Sigmoid colon (tissue), 7 donors: Measurements from ENCODE around the gene RAD51D. TPM values are rescaled to one million over a fixed set of nuclear protein-coding genes. Genes with fewer than 3 reads are reported as not detected.

Experiments used
- DNase-seq: peaks from one replicate; pipeline ENCODE4 v3.0.0-alpha.2; 2019
- H3K27ac ChIP-seq, 4 donors: fragments of 200-600 bp; sonication (generic); one replicate each; pipeline ENCODE4 v1.5.1; 2016 to 2019; ENCODE audit warnings: mild to moderate bottlenecking in 1 of 4
- H3K27me3 ChIP-seq, 3 donors: fragments of 200-600 bp; sonication (generic); one replicate each; pipeline ENCODE4 v1.5.1; 2019; ENCODE audit warnings: mild to moderate bottlenecking in 1 of 3
- H3K36me3 ChIP-seq, 4 donors: fragments of 200-600 bp; sonication (generic); one replicate each; pipeline ENCODE4 v1.5.1; 2016 to 2019
- H3K4me1 ChIP-seq, 4 donors: fragments of 200-600 bp; sonication (generic); one replicate each; pipeline ENCODE4 v1.5.1; 2017 to 2019
- H3K4me3 ChIP-seq, 4 donors: fragments of 200-600 bp; sonication (generic); one replicate each; pipeline ENCODE4 v1.5.1; 2017 to 2019; ENCODE audit warnings: mild to moderate bottlenecking in 2 of 4, moderate library complexity in 1 of 4
- H3K9me3 ChIP-seq, 4 donors: fragments of 200-600 bp in 3 of 4; sonication (generic) in 3 of 4; one replicate each; pipeline versions ENCODE4 v1.5.1 to v1.6.1; 2013 to 2019
- EP300 ChIP-seq, 4 donors: sonication (generic); formaldehyde crosslinking; IDR thresholded peaks; one replicate each; pipeline ENCODE4 v1.6.1; 2017; ENCODE audit warnings: antibody characterized with exemption in 4 of 4
- POLR2A ChIP-seq, 2 donors: fragments of 450-650 bp; IDR thresholded peaks; one replicate each; pipeline ENCODE4 v1.6.1; 2016; ENCODE audit warnings: antibody characterized with exemption in 2 of 2, mild to moderate bottlenecking in 2 of 2, moderate library complexity in 2 of 2
- POLR2AphosphoS5 ChIP-seq, 4 donors: sonication (generic); formaldehyde crosslinking; IDR thresholded peaks; one replicate each; pipeline ENCODE4 v1.6.1; 2017; ENCODE audit warnings: antibody characterized with exemption in 4 of 4
- WGBS, 2 donors: extraction: QIAGEN DNeasy Blood & Tissue Kit; methylation state at CpG; one replicate each; pipeline ENCODE4 v1.1.7; 2013; 5-methylcytosine and 5-hydroxymethylcytosine counted together
- intact Hi-C: fragments of 100-400 bp; cut with DNase I; formaldehyde crosslinking; loops from one replicate; pipeline ENCODE4 v1.15.1; 2023
- polyA plus RNA-seq, 3 donors: library from polyadenylated mRNA; stranded (reverse); fragments of 200-250 nt; gene quantifications; one replicate each; pipeline ENCODE4 v1.2.3, GENCODE V29; 2013
- total RNA-seq, 4 donors: library from RNA; depleted of rRNA; stranded (reverse); fragments of >200 nt; gene quantifications; one replicate each; pipeline ENCODE4 v1.1.0, GENCODE V29; 2016
- TF ChIP-seq, protein P1 (sequence below), 4 experiments: fragments of 450-650 bp in 3 of 4; fragments of 200-600 bp in 1 of 4; IDR thresholded peaks; one replicate each; pipeline ENCODE4 v1.5.1; 2016 to 2019; ENCODE audit warnings: antibody characterized with exemption in 4 of 4, mild to moderate bottlenecking in 3 of 4, moderate library complexity in 2 of 4
- donor health status: healthy with polysubstance abuse.
- donor health status: Bipolar disorder and iron deficiency.
- donor health status: healthy.

RAD51D gene
- total and polyA plus RNA-seq, 7 donors, result 2.8 to 12.6 (median 7.6) TPM

GRCh38 chr17:35141681-35142466 lies 22.2 kb upstream of the RAD51D start, which contains the start of gene NLE1:
TSS of gene NLE1 (minus strand) at chr17:35142303. CDS start at chr17:35142275, 28 bp downstream.
- H3K27me3 ChIP-seq, result no peaks in the 10 kb centered on the region
- intact Hi-C loops, result loop anchor here (2.0 to 5.0 kb wide), 2 partner anchors 101 to 115 kb away; partner anchors contain the start of gene SLFN5
- H3K4me1 ChIP-seq, result peaks cover 0 to 22% (median 16%) of the 10 kb centered on the region in 4 donors
- peak; percentile 85 for DNase-seq
- peak within 1 kb of the TSS in 2 of 4 donors; percentile 18 to 29 for H3K27ac ChIP-seq
- peaks cover 0 to 28% (median 8%) of the 10 kb centered on the region in 4 donors for H3K36me3 ChIP-seq
- H3K9me3 ChIP-seq, result no peaks in the 10 kb centered on the region
- WGBS, 2 donors, result 0% methylated on average over 65 of the region's 65 CpGs
- H3K4me3 ChIP-seq, result peak within 1 kb of the TSS; percentile 72 to 78 (median 76)
- TF ChIP-seq POLR2AphosphoS5 (IDR thresholded peaks at IDR 0.05), result peak in 2 of 4 donors; percentile 49 to 52
- no peak for TF ChIP-seq POLR2A (IDR thresholded peaks at IDR 0.05)
- TF ChIP-seq, protein P1, sequence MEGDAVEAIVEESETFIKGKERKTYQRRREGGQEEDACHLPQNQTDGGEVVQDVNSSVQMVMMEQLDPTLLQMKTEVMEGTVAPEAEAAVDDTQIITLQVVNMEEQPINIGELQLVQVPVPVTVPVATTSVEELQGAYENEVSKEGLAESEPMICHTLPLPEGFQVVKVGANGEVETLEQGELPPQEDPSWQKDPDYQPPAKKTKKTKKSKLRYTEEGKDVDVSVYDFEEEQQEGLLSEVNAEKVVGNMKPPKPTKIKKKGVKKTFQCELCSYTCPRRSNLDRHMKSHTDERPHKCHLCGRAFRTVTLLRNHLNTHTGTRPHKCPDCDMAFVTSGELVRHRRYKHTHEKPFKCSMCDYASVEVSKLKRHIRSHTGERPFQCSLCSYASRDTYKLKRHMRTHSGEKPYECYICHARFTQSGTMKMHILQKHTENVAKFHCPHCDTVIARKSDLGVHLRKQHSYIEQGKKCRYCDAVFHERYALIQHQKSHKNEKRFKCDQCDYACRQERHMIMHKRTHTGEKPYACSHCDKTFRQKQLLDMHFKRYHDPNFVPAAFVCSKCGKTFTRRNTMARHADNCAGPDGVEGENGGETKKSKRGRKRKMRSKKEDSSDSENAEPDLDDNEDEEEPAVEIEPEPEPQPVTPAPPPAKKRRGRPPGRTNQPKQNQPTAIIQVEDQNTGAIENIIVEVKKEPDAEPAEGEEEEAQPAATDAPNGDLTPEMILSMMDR (IDR thresholded peaks at IDR 0.05), result peak; percentile 63 to 98 (median 79)

GRCh38 chr17:35138218-35138617 lies 18.6 kb upstream of the RAD51D start:
- Histone ChIP-seq H3K36me3 (peaks cover 7 to 65% (median 35%) of the 10 kb centered on the region in 4 donors), H3K27me3 (no peaks in the 10 kb centered on the region), H3K27ac (no peak overlapping the region), H3K4me1 (peaks cover 0 to 22% (median 16%) of the 10 kb centered on the region in 4 donors), H3K4me3 (no peak overlapping the region), H3K9me3 (no peaks in the 10 kb centered on the region)
- intact Hi-C loops, result no loop called here
- TF ChIP-seq, protein P1 (IDR thresholded peaks at IDR 0.05), result no peak
- TF ChIP-seq POLR2A (IDR thresholded peaks at IDR 0.05), result no peak
- no peak for TF ChIP-seq POLR2AphosphoS5 (IDR thresholded peaks at IDR 0.05)
- TF ChIP-seq EP300 (IDR thresholded peaks at IDR 0.05), result no peak
- WGBS, 2 donors, result 96% methylated on average over 6 of the region's 6 CpGs
- no peak for DNase-seq

- H3K9me3 ChIP-seq, result no peaks in the 10 kb centered on the region
- no peak overlapping the region for H3K4me3 ChIP-seq
- no peak for TF ChIP-seq POLR2AphosphoS5 (IDR thresholded peaks at IDR 0.05)
- no peak overlapping the region for H3K27ac ChIP-seq
- no peaks in the 10 kb centered on the region for H3K27me3 ChIP-seq
- WGBS, 2 donors, result 84 to 90% methylated on average over 6 of the region's 6 CpGs
- H3K4me1 ChIP-seq, result peaks cover 0 to 2% (median under 1%) of the 10 kb centered on the region in 4 donors
- DNase-seq, result no peak
- intact Hi-C loops, result no loop called here
- H3K36me3 ChIP-seq, result peaks cover 7 to 85% (median 44%) of the 10 kb centered on the region in 4 donors
Observed at GRCh38 chr17:35135322-35135721, 15.7 kb upstream of the RAD51D start.

DNA sequence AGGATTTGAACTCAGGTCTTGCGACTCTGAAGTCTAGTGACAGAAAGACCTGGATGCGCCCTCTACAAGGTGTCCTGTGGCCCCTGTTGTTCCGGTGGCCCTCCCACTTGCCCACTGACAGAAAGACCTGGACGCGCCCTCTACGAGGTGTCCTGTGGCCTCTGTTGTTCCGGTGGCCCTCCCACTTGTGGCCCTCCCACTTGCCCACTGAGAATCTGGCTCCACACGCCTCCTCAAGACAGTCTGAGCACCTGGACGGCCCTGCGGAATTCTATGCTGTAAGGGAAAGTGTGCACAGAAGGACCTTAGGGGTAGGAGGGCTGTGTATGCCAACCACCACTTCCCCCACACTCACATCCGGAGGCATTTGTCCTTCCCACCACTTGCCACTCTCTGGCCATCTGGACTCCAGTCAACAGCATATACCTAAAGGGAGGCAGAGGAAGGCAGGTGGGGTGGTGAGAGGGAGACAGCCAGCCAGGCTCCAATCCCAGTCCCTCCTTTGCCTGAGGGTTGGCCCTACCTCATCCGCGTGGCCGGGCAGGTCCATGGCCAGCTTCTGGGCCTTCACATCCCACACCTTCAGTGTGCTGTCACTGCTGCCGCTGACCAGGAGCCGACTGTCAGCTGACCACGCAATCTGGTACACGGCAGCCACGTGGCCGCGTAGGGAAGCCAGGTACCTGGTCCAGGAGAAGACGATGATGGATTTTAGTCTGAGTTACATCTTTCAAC lies 13.3 kb upstream of the RAD51D start:
- DNase-seq, result no peak
- TF ChIP-seq EP300 (IDR thresholded peaks at IDR 0.05) (no peak), POLR2A (IDR thresholded peaks at IDR 0.05) (no peak), POLR2AphosphoS5 (IDR thresholded peaks at IDR 0.05) (no peak)
- TF ChIP-seq, protein P1 (IDR thresholded peaks at IDR 0.05), result no peak
- H3K27ac ChIP-seq, result no peak overlapping the region
- peaks cover 7 to 68% (median 40%) of the 10 kb centered on the region in 4 donors for H3K36me3 ChIP-seq
- WGBS, 2 donors, result 94 to 96% methylated on average over 22 of the region's 22 CpGs
- H3K9me3 ChIP-seq, result no peaks in the 10 kb centered on the region
- intact Hi-C loops, result no loop called here
- H3K4me3 ChIP-seq, result no peak overlapping the region
- no peaks in the 10 kb centered on the region for H3K27me3 ChIP-seq
- no peaks in the 10 kb centered on the region for H3K4me1 ChIP-seq

DNA sequence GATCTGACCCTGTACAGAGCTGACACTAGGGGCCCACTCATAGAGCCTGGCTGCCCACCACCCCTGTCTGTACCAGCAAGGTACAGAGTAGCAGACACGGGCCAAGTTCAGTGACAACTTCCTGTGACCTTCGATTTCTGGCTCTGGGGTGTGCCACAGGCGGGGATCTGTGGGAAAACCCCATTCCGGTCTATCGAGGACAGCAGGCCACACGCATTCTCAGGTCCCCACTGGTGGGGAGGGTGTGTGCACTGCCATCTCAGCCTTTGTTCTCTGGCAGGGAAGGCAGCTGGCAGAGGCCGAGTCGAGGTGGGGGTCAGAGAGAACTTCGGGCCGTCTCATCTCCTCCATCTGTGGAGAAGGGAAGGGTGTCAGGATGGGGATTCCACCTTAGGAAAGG lies 12.4 kb upstream of the RAD51D start:
- H3K27ac ChIP-seq, result no peak overlapping the region
- H3K36me3 ChIP-seq, result peaks cover 7 to 59% (median 37%) of the 10 kb centered on the region in 4 donors
- no peaks in the 10 kb centered on the region for H3K4me1 ChIP-seq
- intact Hi-C loops, result no loop called here
- no peaks in the 10 kb centered on the region for H3K27me3 ChIP-seq
- TF ChIP-seq POLR2A (IDR thresholded peaks at IDR 0.05), result no peak
- no peak for TF ChIP-seq EP300 (IDR thresholded peaks at IDR 0.05)
- no peak for TF ChIP-seq POLR2AphosphoS5 (IDR thresholded peaks at IDR 0.05)
- TF ChIP-seq, protein P1 (IDR thresholded peaks at IDR 0.05), result no peak
- DNase-seq, result no peak
- WGBS, 2 donors, result 18 to 67% methylated on average over 10 of the region's 10 CpGs
- no peak overlapping the region for H3K4me3 ChIP-seq
- H3K9me3 ChIP-seq, result no peaks in the 10 kb centered on the region
